ENCODE measurements around the gene NELL1. TPM values are rescaled to one million over a fixed set of nuclear protein-coding genes. Genes with fewer than 3 reads are reported as not detected.

Gene NELL1
- total RNA-seq, 1 donor from 2014 or later: not detected

- no peak for DNase-seq (ENCODE audit: extremely low read depth, low read depth, low spot score)
Measured at GRCh38 chr11:20864628-20865027, 195.2 kb downstream of the NELL1 start.

GRCh38 chr11:20865161-20865560, 195.8 kb downstream of the NELL1 start:
- DNase-seq (ENCODE audit: extremely low read depth, low read depth, low spot score): no peak

GRCh38 chr11:20869123-20869522, 199.7 kb downstream of the NELL1 start:
- no peak for DNase-seq (ENCODE audit: extremely low read depth, low read depth, low spot score)

- no peak for DNase-seq (ENCODE audit: extremely low read depth, low read depth, low spot score)
Measured at GRCh38 chr11:20873054-20873453, 203.7 kb downstream of the NELL1 start.

- DNase-seq (ENCODE audit: extremely low read depth, low read depth, low spot score): no peak
Measured at GRCh38 chr11:20874358-20874757, 205.0 kb downstream of the NELL1 start.

- DNase-seq (ENCODE audit: extremely low read depth, low read depth, low spot score): no peak
Measured at GRCh38 chr11:20875889-20876288, 206.5 kb downstream of the NELL1 start.

- no peak for DNase-seq (ENCODE audit: extremely low read depth, low read depth, low spot score)
Measured at GRCh38 chr11:20876738-20877137, 207.4 kb downstream of the NELL1 start.

- DNase-seq (ENCODE audit: extremely low read depth, low read depth, low spot score): no peak
Measured at GRCh38 chr11:20880094-20880493, 210.7 kb downstream of the NELL1 start.

GRCh38 chr11:20881328-20882079, 212.1 kb downstream of the NELL1 start:
- DNase-seq (ENCODE audit: extremely low read depth, low read depth, low spot score): no peak

GRCh38 chr11:20887137-20887536, 217.8 kb downstream of the NELL1 start:
- no peak for DNase-seq (ENCODE audit: extremely low read depth, low read depth, low spot score)

- DNase-seq (ENCODE audit: extremely low read depth, low read depth, low spot score): no peak
Measured at GRCh38 chr11:20894296-20894695, 224.9 kb downstream of the NELL1 start.

GRCh38 chr11:20909995-20910726, 240.8 kb downstream of the NELL1 start:
- no peak for DNase-seq (ENCODE audit: extremely low read depth, low read depth, low spot score)

GRCh38 chr11:20910733-20911132, 241.3 kb downstream of the NELL1 start:
- no peak for DNase-seq (ENCODE audit: extremely low read depth, low read depth, low spot score)

- DNase-seq (ENCODE audit: extremely low read depth, low read depth, low spot score): no peak
Measured at GRCh38 chr11:20912065-20912821, 242.9 kb downstream of the NELL1 start.

GRCh38 chr11:20912922-20913512, 243.6 kb downstream of the NELL1 start:
- DNase-seq (ENCODE audit: extremely low read depth, low read depth, low spot score): no peak

- no peak for DNase-seq (ENCODE audit: extremely low read depth, low read depth, low spot score)
Measured at GRCh38 chr11:20917306-20917705, 247.9 kb downstream of the NELL1 start.

GRCh38 chr11:20926799-20927540, 257.6 kb downstream of the NELL1 start:
- DNase-seq (ENCODE audit: extremely low read depth, low read depth, low spot score): no peak

- no peak for DNase-seq (ENCODE audit: extremely low read depth, low read depth, low spot score)
Measured at GRCh38 chr11:20931029-20931428, 261.6 kb downstream of the NELL1 start.

GRCh38 chr11:20933086-20933485, 263.7 kb downstream of the NELL1 start:
- no peak for DNase-seq (ENCODE audit: extremely low read depth, low read depth, low spot score)

GRCh38 chr11:20933958-20934357, 264.6 kb downstream of the NELL1 start:
- no peak for DNase-seq (ENCODE audit: extremely low read depth, low read depth, low spot score)
